ENCODE data around the gene DYNLT2.

The DYNLT2 gene

DNA sequence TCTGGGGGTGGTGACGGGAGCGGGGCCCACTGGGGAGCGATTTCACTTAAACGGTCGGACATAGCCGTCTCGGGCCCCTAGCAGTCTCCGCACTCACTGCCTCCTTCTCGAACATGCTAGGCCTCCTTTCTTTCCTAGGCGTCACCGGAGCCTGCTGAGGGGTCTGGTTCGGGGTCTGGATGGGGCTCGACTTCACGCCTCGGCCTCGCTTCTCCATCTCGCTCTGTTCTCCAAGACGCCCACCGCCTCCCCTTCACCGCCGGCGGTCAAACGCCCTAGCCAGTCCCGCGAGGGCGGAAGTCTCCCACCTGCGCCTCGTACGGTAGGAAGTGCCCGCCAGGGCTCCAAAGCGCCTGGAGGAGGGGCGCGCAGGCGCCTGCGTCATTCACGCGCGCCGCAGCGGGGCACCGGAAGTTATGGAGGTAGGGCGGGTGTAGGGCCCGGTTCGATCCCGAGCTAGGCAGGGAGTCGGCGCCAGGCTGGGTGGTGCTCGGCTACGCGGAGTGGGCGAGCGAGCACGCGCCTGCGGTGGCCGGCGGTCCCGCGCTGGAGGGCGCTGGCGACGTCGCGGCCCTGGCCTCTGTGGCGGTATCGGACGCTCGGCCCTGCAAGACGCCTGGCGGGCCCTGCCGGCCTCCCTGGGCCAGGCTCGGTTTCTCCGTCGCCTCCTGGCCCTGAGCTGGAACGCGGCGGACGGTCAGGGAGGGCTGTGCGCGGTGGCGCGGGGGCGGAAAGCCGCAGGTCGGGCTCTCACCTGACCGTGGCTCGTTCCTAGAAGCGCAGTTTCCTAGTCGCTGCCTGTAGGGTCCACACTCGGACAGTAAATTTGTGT, at the start of gene DYNLT2, which contains the start of gene ERMARD:
Gene DYNLT2 (minus strand): TSS at position 331 of the 832 bp plus-strand sequence. CDS start 114 bp downstream, at position 217.
Gene ERMARD (plus strand): TSS at position 381 of the 832 bp plus-strand sequence. CDS start 36 bp downstream, at position 417.
- peak; percentile 86 for DNase-seq

GRCh38 chr6:169800668-169801395, 49.5 kb upstream of the DYNLT2 start:
- DNase-seq: peak; percentile 36

- no peak for DNase-seq
These were observed 48.8 kb upstream of the DYNLT2 start for GRCh38 chr6:169800116-169800667.

DNA sequence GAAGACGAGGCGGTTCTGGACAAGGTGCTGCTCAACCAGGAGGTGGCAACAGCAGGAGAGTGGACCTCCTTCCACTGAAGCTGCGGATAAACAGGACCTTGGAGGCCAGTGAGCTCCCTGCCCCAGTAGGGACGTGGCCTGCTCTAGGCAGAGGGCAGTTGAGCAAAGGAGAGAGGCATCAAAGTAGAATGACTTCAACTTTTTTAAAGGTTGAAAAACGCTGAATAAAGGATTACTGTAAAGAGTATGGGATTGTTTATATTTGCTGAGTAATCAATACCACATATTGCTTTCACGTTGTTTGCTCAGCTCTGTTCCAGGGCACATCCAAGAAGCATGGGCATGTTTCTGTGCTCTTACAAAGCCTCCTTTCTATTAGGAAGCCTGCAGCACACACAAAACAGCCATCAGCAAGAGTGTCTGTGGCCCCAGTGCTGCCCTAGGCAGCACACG, 48.1 kb upstream of the DYNLT2 start:
- DNase-seq: no peak

GRCh38 chr6:169798764-169799473, 47.5 kb upstream of the DYNLT2 start:
- DNase-seq: no peak

GRCh38 chr6:169795196-169795595, 43.8 kb upstream of the DYNLT2 start:
- no peak for DNase-seq

DNA sequence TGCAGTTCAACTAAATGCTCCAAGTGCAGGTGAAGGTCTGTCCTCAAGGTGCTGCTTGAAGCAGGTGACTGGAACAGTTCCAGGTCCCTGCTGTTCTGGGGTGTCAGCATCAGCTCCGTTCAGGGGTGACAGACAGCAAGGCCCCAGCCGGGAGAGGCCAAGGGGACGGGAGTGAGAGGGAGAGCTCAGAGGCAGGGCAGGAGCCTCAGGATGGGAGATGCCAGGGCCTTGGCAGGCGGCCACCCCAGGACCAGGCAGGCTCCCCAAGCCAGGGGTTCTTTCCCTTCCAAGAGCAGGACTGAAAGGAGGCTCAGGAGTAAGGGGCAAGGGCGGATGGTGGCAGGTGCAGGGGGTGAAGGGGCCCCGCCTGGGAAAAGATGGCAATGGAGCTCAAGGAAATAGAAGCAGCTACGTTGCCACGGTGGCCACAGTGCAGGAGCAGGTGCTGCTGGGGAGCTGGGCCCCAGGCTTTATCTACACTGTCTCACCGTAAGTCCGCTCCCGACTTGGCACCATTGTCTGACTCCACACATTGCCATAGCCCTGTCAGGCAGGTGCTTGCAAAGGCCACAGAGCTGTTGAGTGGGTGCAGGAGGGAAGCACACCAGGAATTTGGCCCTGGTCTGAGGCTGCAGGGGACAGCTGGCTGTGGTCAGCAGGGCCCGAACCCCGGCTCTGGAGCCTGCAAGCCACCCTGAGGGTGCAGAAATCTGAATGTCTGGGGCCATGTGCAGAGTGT, 43.1 kb upstream of the DYNLT2 start:
- no peak for DNase-seq

DNA sequence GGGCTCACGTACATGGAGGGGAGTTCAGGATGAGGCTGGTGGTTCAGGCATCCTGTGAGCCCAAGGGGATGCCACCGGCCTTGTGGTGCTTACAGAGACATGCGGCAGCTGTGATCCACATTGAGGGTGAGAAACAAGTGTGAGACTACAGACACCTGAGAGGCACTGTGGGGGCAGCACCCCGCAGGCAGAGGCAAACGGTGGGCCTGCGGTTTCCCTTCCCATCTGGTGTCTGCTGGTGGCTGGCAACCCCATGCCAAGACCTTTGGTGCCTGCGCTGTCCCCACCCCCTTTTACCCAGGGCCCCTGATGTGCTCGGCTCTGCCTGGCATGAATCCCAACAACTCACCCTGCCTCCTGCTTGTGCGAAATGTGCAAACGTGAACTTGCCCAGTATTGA, 42.0 kb upstream of the DYNLT2 start:
- DNase-seq: peak; percentile 6

DNA sequence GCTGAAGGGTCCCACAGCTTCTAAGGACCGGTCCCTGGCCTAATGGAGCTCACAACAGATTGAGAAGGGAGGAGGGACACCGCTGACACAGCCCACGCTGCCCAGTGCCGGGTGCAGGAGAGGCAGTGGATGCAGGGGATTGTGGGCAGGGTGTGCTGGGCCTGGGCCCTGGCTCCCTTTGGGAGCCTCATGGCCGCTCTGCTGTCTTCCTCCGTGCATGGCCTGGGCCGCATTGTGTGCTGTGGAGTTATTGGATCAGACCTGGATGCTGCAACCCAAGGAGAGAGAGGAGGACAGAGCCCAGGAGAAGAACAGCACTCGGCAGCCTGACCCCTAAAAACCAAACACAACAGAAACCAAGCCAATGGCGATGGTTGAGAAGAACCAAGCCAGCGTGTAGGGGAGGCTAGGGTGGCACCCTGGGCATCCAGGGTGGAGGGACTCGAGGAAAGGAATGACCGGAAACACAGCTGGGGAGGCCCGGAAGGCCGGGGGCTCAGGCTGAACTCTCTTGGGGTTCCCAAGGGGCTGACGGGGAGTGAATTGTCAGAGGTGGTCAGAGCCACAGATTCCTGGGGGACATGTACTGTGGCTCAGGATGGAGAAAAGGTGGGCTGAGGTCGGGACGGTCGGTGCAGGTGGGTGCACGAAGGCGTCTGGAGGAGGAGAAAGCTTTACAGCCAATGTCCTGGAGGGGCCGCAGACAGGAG, 41.1 kb upstream of the DYNLT2 start:
- DNase-seq: no peak

DNA sequence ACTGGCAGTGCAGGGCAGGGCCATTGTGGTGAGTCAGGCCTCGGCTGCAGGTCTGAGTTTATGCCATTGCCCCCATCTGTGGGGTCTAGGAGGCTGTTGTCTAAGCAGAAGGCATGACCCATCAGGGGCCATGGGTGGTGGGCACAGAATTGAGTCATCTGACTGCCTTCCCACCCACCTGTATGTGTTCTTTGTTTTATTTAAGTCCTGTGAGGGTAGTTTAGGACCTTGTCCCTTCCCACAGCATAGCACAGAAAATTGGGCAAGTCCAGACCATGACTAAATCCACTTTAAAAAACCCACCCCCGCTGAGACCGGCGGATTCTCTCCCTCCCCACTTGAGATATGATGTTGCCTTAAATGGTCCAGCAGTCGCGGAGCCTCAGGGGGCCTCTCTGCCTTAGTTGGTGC, 40.4 kb upstream of the DYNLT2 start:
- DNase-seq: no peak

DNA sequence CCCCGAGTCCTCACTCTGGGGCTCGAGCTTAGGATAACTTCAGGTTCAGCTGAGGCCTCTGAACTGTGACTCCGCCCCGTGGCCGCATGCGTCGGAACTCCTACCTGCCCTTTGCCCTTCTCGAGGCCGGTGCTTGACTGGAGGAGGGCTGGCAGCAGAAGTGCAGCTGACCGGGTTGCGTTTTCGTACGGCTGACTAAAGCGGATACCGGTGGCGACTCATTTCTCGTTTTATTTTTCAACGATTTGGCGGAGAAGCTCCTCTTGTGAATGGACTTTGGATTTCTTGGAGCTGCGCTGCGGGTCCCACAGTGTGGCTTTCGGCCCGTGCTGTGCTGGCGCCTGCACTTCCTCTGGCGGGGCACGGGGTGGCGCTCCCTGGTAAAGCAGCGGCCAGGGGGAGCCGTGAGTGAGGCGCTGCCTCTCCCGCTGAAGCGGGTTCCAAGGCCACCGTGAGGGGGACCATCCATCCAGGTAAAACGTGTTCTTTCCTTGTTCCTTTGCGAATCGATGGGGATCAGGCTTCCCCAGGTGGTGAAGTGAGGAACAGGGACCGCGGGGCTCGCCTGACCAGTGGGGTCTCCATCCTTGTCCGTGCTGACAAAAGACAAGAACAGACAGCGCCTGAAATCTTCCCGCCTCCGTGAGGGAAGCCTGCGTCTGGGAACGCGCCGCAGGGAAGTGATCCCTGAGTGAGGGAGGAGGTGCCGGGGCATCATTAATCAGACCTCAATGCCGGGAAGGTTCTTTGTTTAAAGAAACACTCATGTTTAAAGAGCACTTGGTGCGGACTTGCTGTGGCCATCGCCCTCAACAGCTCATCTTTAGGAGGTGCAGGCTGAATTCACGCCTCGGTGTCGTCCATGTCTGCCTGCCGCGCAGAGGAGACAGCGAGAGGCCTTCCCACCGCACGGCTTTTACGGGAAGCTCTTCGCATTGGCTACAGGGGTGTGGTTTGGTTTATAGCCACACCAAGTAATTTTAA, 38.9 kb upstream of the DYNLT2 start:
- DNase-seq: peak; percentile 49

- no peak for DNase-seq
These were observed 38.0 kb upstream of the DYNLT2 start for GRCh38 chr6:169789146-169789943.

DNA sequence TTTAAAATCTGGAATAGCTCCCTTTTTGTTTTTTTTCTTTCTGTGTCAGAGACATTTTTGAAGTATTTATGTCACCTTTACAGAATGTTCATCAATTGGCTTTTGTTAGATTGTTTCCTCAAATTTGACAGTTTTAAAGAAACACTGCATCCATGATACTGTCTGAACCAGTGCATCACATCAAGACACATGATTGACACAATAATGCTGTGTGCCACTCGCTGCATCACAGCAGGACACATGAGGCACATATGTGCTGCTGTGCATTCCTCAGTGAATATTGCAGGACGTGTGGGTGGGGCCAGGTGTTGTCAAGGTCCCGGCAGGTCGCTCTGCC, 37.4 kb upstream of the DYNLT2 start:
- no peak for DNase-seq

- no peak for DNase-seq
These were observed 36.4 kb upstream of the DYNLT2 start for GRCh38 chr6:169787797-169788196.

DNA sequence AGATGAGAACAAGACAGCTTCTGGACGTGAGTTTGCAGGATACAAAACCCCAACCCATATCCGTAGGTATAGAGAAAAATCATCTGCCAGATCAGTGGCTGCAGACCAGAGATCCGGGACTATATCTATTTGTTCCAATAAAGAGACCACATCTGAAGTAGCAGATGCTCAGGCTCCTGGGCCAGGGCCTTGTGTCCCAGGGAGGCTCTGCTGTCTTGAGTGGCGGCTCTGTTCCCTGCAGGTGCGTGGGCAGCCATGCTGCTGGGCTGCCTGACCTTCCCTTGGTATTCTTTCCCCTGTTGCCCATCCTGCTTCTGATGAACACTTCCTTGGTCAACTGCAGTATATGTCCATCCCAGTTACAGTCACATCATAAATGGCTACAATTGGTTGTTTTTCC, 35.0 kb upstream of the DYNLT2 start:
- no peak for DNase-seq

- no peak for DNase-seq
These were observed 34.2 kb upstream of the DYNLT2 start for GRCh38 chr6:169785566-169785965.

DNA sequence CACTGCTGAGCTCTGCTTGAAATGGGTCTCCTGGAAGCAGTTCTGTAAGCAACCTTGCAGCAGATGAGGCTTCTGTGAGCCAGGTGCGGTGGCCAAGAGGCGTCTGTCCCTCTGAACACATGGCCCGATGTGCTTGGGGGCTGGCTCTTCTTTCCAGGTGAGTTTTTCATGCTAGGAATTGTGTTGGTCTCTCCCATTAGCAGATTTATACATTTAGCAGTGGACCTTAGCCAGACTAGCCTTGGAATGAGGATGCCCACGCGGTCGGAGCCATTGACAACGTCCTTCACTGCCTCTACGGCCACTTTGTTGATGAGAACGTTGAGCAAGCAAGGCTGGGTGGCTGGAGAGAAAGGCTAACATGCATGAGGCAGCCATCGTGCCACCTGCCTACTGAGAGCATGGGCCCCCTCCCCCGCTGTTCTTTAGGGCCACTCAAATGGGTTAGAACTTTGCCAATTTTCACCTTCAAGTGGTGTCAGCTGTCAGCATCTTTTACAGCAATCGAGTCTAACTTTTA, 33.5 kb upstream of the DYNLT2 start:
- DNase-seq: no peak

DNA sequence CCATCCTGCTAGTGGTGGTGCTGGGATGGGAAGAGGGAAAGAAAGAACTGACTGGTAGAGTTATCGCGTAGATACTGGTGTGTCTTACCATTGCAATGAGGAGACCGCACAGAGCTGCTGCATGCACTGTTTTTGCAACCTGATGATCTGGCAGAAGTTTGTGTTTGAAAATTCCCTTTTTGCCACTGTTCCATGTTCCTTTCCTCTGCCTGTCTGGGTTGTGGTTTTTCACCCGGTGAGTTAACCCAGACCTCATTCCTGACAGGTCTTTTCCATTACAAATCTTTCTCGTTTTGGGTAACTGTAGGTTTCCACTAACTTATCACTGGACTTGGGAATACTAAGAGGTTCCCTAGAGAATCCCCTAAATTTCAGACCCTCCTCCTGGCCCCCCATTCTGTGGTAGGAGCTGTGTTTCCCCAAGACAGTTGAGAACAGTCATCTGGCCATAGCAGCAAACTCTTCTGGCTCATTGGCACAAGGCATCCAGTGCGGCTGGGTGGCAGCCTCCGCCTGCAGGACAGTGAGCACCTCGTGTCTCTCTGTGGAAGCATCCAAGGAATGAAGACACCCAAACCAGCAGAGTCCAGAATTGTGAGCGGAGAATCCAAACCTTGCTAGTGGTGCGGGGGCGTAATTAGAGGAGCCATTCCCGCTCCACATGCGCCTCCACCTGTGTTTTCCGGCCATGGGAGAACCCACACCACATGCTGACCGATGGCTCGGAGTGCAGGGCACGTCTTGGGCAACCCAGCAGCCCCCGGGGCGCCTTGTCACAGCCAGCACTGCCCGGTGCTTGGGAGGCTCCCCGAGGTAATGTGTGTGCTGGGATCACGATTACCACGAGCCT, 32.8 kb upstream of the DYNLT2 start:
- no peak for DNase-seq

Data from DMS 273 treated with DMSO at 0.1 percent for 48 hours (cell line).